NCI-H1417 (cell line): Measurements from ENCODE around the gene HAPLN3.

Experiments used
- DNase-seq, 3 experiments: peaks; one replicate each; lab custom pipeline; 2025; lab: John Stamatoyannopoulos, UW

Gene HAPLN3

DNA sequence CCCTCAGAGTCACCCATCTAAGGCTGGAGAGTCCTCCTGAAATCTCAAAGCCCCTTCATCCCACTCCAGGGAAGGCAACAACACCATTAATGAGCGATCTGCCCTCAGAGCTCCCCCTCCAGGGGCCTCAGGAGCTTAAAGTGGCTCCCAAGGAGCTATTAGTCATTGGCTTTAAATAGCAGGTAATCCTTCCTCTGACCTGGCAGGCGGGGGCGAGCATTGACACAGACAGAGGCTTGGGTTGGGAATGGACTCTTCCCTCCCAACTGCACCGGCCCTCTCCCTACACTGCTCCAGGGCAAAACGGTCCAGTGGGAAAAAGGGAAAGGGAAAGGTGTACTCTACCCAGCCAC, 16.4 kb upstream of the HAPLN3 start:
- no peak for DNase-seq

DNA sequence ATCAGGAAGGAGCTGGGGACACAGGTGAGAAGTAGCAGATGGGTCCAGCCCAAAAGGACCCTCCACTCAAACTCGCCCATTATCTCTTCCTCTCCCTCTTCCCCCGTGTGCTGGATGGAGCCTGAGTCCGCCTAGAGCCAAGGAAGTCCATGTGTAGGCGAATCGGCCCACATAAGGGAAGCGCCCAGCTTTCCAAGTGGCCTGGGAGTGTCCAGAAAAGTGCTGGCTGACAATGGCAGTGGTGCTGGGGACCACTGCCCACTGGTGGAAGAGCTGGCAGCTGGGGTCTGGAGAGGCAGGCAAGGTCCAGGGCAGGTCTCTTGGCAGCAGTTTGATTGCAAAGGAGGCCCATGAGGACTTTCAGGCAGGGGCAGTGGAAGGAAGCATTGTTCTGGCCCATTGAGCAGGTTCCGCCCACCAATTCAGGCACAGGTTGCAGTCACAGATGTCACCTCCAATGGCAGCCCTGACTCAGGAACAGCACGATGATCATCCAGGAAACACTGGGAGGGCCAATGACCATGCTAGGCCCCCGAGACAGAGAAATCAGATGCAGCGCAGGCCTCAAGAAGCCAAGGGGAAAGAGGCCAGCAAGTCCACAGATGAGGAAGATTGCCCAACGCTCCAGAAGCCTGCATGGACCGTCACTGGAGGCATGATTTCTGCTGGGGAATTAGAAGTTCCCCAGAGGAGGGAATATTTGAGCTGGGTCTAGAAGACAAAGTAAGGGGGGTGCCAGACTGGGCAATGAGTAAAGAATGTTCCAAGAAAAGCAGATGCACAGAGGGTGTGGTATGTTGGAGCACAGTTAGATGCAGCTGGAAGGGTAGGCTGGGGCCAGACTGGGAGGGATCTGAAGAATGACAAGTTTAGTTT, 14.8 kb upstream of the HAPLN3 start:
- no peak for DNase-seq

DNA sequence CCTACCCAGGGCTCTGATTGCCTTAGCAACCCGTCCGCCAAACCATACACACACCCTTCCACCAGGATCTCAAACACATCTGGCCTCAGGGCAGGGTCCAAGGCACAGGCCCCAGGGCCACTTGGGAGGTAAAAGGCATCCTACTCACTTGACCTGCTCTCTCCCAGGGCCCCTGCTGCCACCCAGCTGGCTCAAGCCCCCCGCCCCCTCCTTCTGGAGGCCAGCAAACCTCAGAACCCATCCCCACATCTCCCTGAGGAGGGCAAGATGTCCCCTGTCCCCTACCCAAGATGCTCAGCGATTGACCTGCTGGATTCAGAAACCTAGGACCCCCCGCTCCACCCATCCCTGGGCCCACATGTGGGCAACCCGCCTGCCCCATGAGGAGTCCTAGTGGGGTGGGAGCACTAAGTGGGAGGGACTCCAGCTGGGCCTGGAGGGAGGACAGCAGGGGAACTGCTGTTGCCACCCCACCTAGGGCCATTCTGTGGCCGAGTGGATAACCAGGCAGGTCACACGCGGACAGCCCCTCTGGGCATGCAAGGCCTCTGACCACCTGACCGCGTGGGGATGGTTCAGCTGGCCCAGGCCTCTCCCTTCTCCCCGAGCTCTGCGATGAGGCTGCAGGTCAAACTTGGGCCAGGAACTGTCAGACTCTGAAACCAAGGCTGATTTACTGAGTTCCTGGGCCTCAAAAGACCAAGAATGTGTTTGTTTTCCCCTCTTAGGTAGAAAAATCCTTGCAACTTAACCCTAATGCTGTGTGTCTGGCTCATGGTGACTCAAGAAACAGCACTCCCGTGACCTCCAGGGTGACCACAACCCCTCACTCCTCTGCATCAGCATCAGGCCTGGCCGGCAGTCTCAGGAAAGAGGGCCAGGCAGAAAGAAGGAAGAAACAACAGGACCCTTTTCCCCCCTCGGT, 13.6 kb upstream of the HAPLN3 start:
- no peak for DNase-seq

DNA sequence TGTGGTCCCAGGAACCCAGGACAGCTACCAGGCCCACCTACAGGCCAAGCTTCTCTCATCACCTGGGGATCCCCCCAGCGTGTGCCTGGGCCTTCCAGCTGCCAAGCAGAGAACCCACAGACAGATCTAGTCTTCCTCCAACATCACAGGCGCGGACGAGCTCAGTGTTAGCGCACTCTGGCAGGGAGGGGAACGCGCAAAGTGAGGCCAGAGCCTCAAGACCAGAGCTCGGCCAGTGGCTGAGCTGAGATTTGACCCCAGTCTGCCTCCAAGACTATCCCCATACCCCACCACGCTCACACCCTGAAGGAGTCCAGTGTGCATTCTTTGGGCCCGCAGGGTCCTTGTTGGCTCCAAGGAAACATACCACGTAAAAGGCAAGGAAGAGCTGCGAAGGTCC, 12.8 kb upstream of the HAPLN3 start:
- no peak for DNase-seq

GRCh38 chr15:88907111-88907510, 11.8 kb upstream of the HAPLN3 start:
- DNase-seq, result no peak

- DNase-seq, result no peak
Observed at GRCh38 chr15:88906551-88906950, 11.2 kb upstream of the HAPLN3 start.

- DNase-seq, result no peak
Observed at GRCh38 chr15:88906130-88906529, 10.8 kb upstream of the HAPLN3 start.

GRCh38 chr15:88905576-88905975, 10.2 kb upstream of the HAPLN3 start:
- DNase-seq, result no peak

DNA sequence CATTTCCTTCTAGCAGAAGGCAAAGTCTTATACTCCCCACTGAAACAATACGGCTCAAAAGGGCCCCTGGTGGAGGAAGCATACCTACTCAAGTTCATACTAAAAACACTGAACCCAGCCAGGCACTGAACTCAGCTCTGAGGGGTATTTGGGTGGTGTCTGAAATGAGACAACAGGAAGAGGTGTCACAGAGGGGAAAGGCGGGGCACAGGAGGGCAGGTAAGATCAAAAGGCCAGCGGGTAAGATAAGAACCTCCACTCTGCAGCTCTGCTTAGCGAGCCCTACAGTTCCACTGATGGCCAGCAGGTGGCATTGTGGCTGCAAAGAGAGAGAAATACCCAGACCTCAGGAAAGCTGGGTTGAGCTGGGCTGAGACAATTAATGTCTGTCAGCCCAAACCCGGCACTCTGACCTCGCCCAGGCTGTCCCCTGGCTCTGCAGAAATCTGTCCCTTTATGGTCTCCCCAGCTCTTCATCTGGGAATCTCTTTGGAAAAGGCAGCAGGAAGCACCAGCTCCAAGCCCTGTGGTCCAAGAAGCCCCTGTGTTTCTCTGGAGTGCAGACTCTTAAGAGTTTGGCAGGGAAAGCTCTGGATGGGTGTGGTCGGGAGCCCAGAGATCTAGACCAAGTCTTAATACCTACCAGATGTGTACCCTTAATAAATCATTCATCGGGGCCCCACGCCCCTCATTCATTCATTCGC, 9.4 kb upstream of the HAPLN3 start:
- peak; percentile 67 to 87 (median 76) for DNase-seq

DNA sequence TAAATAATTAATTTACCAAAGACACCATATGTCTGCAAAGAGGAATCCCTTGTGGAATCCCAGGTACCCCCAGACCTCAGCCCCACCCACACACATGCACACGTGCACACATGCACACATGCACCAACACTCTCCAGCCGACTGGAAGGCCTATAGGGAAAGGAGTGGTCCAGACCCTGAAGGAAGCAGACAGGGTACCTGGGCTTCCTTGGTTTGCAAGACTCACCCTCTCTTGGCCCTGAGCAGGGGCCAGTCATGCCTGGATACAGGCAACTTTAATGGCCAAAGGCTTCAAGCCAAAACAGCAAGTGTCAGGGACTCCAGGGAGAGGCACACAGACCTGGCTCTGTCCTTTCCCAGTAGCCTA, 8.9 kb upstream of the HAPLN3 start:
- DNase-seq, result no peak

DNA sequence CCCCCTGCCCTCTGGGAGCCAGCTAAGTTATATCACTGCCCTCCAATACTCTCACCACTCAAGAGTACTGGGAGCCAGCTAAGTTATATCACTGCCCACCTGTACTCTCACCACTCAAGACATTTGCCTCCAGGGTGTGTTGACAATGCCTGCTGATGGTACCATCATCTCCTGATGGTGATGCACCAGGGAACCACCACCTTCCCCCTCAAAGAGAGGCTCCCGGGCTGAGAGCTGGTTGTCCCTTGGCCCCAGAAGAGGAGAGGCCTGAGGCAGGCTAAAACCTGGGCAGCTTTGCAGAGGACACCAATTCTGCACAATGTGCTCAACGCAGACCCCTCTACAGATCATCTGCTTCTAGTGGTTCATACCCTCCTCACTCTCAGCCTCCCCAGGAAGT, 7.5 kb upstream of the HAPLN3 start:
- no peak for DNase-seq

DNA sequence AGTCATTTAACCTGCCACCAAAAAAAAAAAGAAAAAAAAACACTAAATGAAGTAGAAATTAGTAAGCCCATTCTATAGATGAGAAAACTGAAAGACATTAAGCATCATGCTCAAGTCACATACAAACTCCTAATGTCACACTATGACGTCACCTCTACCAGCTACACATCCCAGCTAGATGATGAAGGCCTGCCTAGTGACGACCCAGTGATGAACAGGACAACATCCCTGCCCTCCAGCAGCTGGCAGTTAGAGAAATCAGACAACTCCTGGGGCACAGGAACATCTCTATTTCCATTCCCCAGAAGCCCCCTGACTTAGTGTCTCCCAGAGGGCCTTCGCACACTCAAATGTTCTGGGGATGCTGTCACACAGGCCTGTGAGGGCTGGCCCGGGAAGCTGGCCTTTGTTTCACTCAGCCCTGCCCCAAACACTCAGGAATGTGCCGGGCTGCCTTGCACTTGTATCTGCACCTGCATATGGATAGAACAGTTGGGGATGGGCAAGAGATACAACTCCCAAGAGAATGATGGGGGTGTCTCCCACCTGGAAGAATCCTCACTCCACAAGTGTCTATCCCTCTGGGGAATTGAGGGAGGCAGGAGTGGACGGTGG, 7.0 kb upstream of the HAPLN3 start:
- no peak for DNase-seq

GRCh38 chr15:88901508-88902220, 6.3 kb upstream of the HAPLN3 start:
- no peak for DNase-seq

DNA sequence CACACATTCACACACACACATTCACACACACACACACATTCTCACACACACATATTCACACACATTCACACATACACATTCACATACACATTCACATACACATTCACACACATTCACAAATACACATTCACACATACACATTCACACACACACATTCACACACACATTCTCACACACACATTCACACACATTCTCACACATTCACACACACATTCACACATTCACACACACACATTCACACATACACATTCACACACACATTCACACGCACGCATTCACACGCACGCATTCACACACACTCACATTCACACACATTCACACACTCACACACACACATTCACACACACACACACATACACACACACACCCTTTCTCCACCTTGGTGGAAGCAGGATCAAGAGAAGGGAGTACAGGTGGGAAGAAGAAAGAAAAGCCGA, 5.7 kb upstream of the HAPLN3 start:
- no peak for DNase-seq

- no peak for DNase-seq
Observed at GRCh38 chr15:88900309-88900981, 5.1 kb upstream of the HAPLN3 start.

- no peak for DNase-seq
Observed at GRCh38 chr15:88899251-88899650, 3.9 kb upstream of the HAPLN3 start.

GRCh38 chr15:88898736-88899135, 3.4 kb upstream of the HAPLN3 start:
- DNase-seq, result no peak

GRCh38 chr15:88897456-88898194, 2.3 kb upstream of the HAPLN3 start:
- DNase-seq, result peak; percentile 15 to 59 (median 29)

DNA sequence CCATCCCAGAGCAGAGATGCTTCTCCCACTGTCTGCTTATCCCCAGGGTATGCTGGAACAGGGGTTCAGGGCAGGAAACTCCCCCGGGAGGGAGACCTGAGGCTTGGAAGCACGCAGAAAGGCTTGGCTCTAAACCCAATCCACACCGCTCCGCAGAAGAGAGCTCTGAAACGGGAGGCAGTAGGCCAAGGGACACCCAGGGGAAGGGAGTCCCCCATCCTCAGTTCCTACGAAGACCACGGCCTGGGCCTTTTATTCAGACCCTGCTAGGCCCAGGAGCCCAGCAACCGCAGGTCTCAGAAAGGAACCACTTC, 1.8 kb upstream of the HAPLN3 start:
- DNase-seq, result no peak

- no peak for DNase-seq
Observed at GRCh38 chr15:88896333-88897033, 1.1 kb upstream of the HAPLN3 start.
